ENCODE results near the gene EIF4G3. TPM values are rescaled to one million over a fixed set of nuclear protein-coding genes. Genes with fewer than 3 reads are reported as not detected.

The EIF4G3 gene
- total and polyA plus RNA-seq, 9 of the 15 experiments (the other 6 are each of a cell fraction or from before 2014, with no cell fraction given), result 6.7 to 40.5 (median 32.1) TPM

DNA sequence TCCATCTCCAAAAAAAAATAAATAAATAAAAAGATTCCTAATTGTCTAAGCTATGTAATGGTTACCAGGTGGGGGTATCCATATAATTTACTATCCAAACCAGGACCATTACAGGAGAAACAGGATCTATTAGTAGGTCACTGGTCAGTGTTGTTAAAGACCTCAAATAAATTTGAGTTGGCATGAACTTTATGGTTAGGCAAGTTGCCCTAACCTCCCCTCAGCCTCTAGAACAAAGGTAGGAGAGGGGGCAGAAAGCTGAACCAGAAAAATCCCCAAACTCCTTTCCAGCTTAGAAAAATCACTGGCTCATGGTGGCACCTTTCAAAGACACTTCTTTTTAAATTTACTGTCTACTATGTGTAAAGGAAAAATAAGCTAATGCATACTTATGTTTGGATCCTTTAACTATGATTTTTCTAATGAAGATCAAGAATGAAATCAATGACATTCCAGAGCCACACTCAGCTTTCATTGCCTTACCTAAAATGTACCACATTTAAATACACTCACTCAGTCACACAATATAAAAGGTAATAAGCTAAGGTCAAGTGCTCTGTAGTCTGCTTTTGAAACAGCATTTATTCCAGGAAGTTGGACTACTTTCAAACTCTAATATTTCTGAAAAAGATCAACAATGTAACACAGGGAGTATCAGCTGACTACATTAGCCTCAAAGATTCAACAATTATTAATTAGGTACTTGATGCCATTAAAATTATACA, 13.8 kb downstream of the EIF4G3 start (continued):
- TF ChIP-seq, protein P1, sequence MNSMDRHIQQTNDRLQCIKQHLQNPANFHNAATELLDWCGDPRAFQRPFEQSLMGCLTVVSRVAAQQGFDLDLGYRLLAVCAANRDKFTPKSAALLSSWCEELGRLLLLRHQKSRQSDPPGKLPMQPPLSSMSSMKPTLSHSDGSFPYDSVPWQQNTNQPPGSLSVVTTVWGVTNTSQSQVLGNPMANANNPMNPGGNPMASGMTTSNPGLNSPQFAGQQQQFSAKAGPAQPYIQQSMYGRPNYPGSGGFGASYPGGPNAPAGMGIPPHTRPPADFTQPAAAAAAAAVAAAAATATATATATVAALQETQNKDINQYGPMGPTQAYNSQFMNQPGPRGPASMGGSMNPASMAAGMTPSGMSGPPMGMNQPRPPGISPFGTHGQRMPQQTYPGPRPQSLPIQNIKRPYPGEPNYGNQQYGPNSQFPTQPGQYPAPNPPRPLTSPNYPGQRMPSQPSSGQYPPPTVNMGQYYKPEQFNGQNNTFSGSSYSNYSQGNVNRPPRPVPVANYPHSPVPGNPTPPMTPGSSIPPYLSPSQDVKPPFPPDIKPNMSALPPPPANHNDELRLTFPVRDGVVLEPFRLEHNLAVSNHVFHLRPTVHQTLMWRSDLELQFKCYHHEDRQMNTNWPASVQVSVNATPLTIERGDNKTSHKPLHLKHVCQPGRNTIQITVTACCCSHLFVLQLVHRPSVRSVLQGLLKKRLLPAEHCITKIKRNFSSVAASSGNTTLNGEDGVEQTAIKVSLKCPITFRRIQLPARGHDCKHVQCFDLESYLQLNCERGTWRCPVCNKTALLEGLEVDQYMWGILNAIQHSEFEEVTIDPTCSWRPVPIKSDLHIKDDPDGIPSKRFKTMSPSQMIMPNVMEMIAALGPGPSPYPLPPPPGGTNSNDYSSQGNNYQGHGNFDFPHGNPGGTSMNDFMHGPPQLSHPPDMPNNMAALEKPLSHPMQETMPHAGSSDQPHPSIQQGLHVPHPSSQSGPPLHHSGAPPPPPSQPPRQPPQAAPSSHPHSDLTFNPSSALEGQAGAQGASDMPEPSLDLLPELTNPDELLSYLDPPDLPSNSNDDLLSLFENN (IDR thresholded peaks at IDR 0.05; ENCODE audit: low read depth in 2 of 2, low read length in 2 of 2), result no peak
- TF ChIP-seq NFRKB (IDR thresholded peaks at IDR 0.05; ENCODE audit: low read depth), result no peak
- no peak for TF ChIP-seq MAFK (IDR thresholded peaks at IDR 0.05; ENCODE audit: low read length)

- no peak overlapping the region for H3K4me2 ChIP-seq (ENCODE audit: insufficient read depth, low read length)
- POLR2A ChIA-PET, result interaction anchor here (0.6 to 1.8 kb wide), 5 partner anchors 9 to 32 kb away, joined by 3 to 9 read pairs (median 3); no protein-coding TSS in a partner anchor
- H3K9me3 ChIP-seq (replicated peaks; ENCODE audit: control insufficient read depth, insufficient read depth, low read depth, low read length), result no peaks in the 10 kb centered on the region
- H4K20me1 ChIP-seq (replicated peaks; ENCODE audit: control insufficient read depth, insufficient read depth, low read length), result no peaks in the 10 kb centered on the region
- CTCF ChIA-PET (ENCODE audit: low intra/inter-chr PET ratio), result interaction anchor here (0.6 kb wide), 1 partner anchor 219 kb away, joined by 3 read pairs; no protein-coding TSS in a partner anchor
- no peaks in the 10 kb centered on the region for H3K9me1 ChIP-seq (ENCODE audit: control insufficient read depth, insufficient read depth, low read length)
- H3K27me3 ChIP-seq (ENCODE audit: control insufficient read depth in 2 of 2, insufficient read depth in 2 of 2, low read length in 2 of 2), result no peaks in the 10 kb centered on the region
- H2AFZ ChIP-seq (ENCODE audit: low read depth, low read length), result no peak overlapping the region
- 82% methylated on average over 4 of the region's 6 CpGs for WGBS (ENCODE audit: insufficient coverage, low coverage, missing lambda C conversion rate)
- TF ChIP-seq E2F3 (CRISPR knock-in tag; IDR thresholded peaks at IDR 0.05), result no peak
- BruUV-seq (replicated peaks), result no TSS peak
- H3K79me2 ChIP-seq (ENCODE audit: control insufficient read depth, insufficient read depth, low read length), result peaks cover 45% of the 10 kb centered on the region
- H3K36me3 ChIP-seq (ENCODE audit: control insufficient read depth, insufficient read depth, low read length), result peaks cover 4% of the 10 kb centered on the region; the same call in 2 of the 3 replicates
- peaks cover 0 to 4% of the 10 kb centered on the region in 2 experiments; a peak in 2 of 5 replicates for H3K4me1 ChIP-seq (replicated peaks in 1 of 2; ENCODE audit: control insufficient read depth in 2 of 2, insufficient read depth in 2 of 2, low read length in 2 of 2)
- intact Hi-C loops (cut with micrococcal nuclease), result no loop called here
- in situ Hi-C loops (cut with MboI), result no loop called here
- no peak overlapping the region for H3K27ac ChIP-seq (ENCODE audit: extremely low read depth, low read depth, low read length)
- H3K4me3 ChIP-seq, result no peak overlapping the region
- H3K9ac ChIP-seq (ENCODE audit: insufficient read depth in 1 of 2, low read depth in 2 of 2, low read length in 2 of 2), result no peak overlapping the region
- DNase-seq (ENCODE audit: extremely low read depth in 1 of 4, low spot score in 3 of 4), result no peak
- no peak for FAIRE-seq
- ATAC-seq, result no peak
These were observed 14.9 kb downstream of the EIF4G3 start for GRCh38 chr1:21161842-21162241.

Data from K562 (cell line).